Measurements from ENCODE around the gene CPNE2. TPM values are rescaled to one million over a fixed set of nuclear protein-coding genes. Genes with fewer than 3 reads are reported as not detected.

The CPNE2 gene
- polyA plus RNA-seq, 4 donors, result 3.1 to 22.9 (median 11.5) TPM

GRCh38 chr16:57175896-57176295, 83.5 kb downstream of the CPNE2 start:
- WGBS, 3 donors, result 84 to 89% (median 86%) methylated on average over 5 of the region's 5 CpGs
- no peaks in the 10 kb centered on the region for H3K27me3 ChIP-seq (ENCODE audit: control insufficient read depth in 3 of 3, insufficient read depth in 3 of 3, low read length in 3 of 3)
- H3K4me1 ChIP-seq (ENCODE audit: control insufficient read depth in 3 of 3, insufficient read depth in 2 of 3, low read depth in 1 of 3, low read length in 2 of 3), result peaks cover 0 to 4% (median 0%) of the 10 kb centered on the region in 3 donors
- H3K4me3 ChIP-seq (ENCODE audit: low read depth in 1 of 3, low read length in 3 of 3), result no peak overlapping the region
- H3K27ac ChIP-seq (ENCODE audit: low read depth in 1 of 3, low read length in 2 of 3), result no peak overlapping the region
- DNase-seq (no peak), FAIRE-seq (no peak)
- H3K36me3 ChIP-seq (ENCODE audit: control insufficient read depth in 3 of 3, insufficient read depth in 2 of 3, low read depth in 1 of 3, low read length in 3 of 3), result peaks cover 0 to 19% (median 8%) of the 10 kb centered on the region in 3 donors
- no peaks in the 10 kb centered on the region for H3K9me3 ChIP-seq (ENCODE audit: control insufficient read depth in 2 of 2, insufficient read depth in 1 of 2, low read depth in 1 of 2, low read length in 1 of 2)

GRCh38 chr16:57178196-57178595, 85.8 kb downstream of the CPNE2 start:
- H3K4me3 ChIP-seq (ENCODE audit: low read depth in 1 of 3, low read length in 3 of 3), result no peak overlapping the region
- DNase-seq (no peak), FAIRE-seq (no peak)
- peaks cover 0 to 12% (median 0%) of the 10 kb centered on the region in 3 donors for H3K36me3 ChIP-seq (ENCODE audit: control insufficient read depth in 3 of 3, insufficient read depth in 2 of 3, low read depth in 1 of 3, low read length in 3 of 3)
- no peaks in the 10 kb centered on the region for H3K27me3 ChIP-seq (ENCODE audit: control insufficient read depth in 3 of 3, insufficient read depth in 3 of 3, low read length in 3 of 3)
- H3K27ac ChIP-seq (ENCODE audit: low read depth in 1 of 3, low read length in 2 of 3), result no peak overlapping the region
- WGBS, 3 donors, result 68 to 78% (median 73%) methylated on average over 3 of the region's 3 CpGs
- H3K9me3 ChIP-seq (ENCODE audit: control insufficient read depth in 2 of 2, insufficient read depth in 1 of 2, low read depth in 1 of 2, low read length in 1 of 2), result no peaks in the 10 kb centered on the region
- no peaks in the 10 kb centered on the region for H3K4me1 ChIP-seq (ENCODE audit: control insufficient read depth in 3 of 3, insufficient read depth in 2 of 3, low read depth in 1 of 3, low read length in 2 of 3)

GRCh38 chr16:57178793-57179212, 86.4 kb downstream of the CPNE2 start:
- WGBS, 3 donors, result 62 to 73% (median 67%) methylated on average over 4 of the region's 4 CpGs
- no peak overlapping the region for H3K27ac ChIP-seq (ENCODE audit: low read depth in 1 of 3, low read length in 2 of 3)

GRCh38 chr16:57179215-57179828, 86.9 kb downstream of the CPNE2 start:
- Histone ChIP-seq H3K36me3 (ENCODE audit: control insufficient read depth in 3 of 3, insufficient read depth in 2 of 3, low read depth in 1 of 3, low read length in 3 of 3) (peaks cover 0 to 12% (median 0%) of the 10 kb centered on the region in 3 donors), H3K4me1 (ENCODE audit: control insufficient read depth in 3 of 3, insufficient read depth in 2 of 3, low read depth in 1 of 3, low read length in 2 of 3) (no peaks in the 10 kb centered on the region), H3K9me3 (ENCODE audit: control insufficient read depth in 2 of 2, insufficient read depth in 1 of 2, low read depth in 1 of 2, low read length in 1 of 2) (no peaks in the 10 kb centered on the region), H3K27ac (ENCODE audit: low read depth in 1 of 3, low read length in 2 of 3) (no peak overlapping the region), H3K4me3 (ENCODE audit: low read depth in 1 of 3, low read length in 3 of 3) (no peak overlapping the region), H3K27me3 (ENCODE audit: control insufficient read depth in 3 of 3, insufficient read depth in 3 of 3, low read length in 3 of 3) (no peaks in the 10 kb centered on the region)
- DNase-seq (no peak), FAIRE-seq (no peak)
- 64 to 90% (median 68%) methylated on average over 3 of the region's 3 CpGs for WGBS, 3 donors

More at GRCh38 chr16:57178793-57179212, 86.4 kb downstream of the CPNE2 start:
- Histone ChIP-seq H3K4me1 (ENCODE audit: control insufficient read depth in 3 of 3, insufficient read depth in 2 of 3, low read depth in 1 of 3, low read length in 2 of 3) (no peaks in the 10 kb centered on the region), H3K4me3 (ENCODE audit: low read depth in 1 of 3, low read length in 3 of 3) (no peak overlapping the region), H3K27me3 (ENCODE audit: control insufficient read depth in 3 of 3, insufficient read depth in 3 of 3, low read length in 3 of 3) (no peaks in the 10 kb centered on the region), H3K9me3 (ENCODE audit: control insufficient read depth in 2 of 2, insufficient read depth in 1 of 2, low read depth in 1 of 2, low read length in 1 of 2) (no peaks in the 10 kb centered on the region), H3K36me3 (ENCODE audit: control insufficient read depth in 3 of 3, insufficient read depth in 2 of 3, low read depth in 1 of 3, low read length in 3 of 3) (peaks cover 0 to 12% (median 0%) of the 10 kb centered on the region in 3 donors)
- FAIRE-seq, result no peak
- no peak for DNase-seq

- Histone ChIP-seq H3K27me3 (ENCODE audit: control insufficient read depth in 3 of 3, insufficient read depth in 3 of 3, low read length in 3 of 3) (no peaks in the 10 kb centered on the region), H3K36me3 (ENCODE audit: control insufficient read depth in 3 of 3, insufficient read depth in 2 of 3, low read depth in 1 of 3, low read length in 3 of 3) (peaks cover 0 to 4% (median 0%) of the 10 kb centered on the region in 3 donors), H3K4me3 (ENCODE audit: low read depth in 1 of 3, low read length in 3 of 3) (no peak overlapping the region), H3K27ac (ENCODE audit: low read depth in 1 of 3, low read length in 2 of 3) (no peak overlapping the region), H3K9me3 (ENCODE audit: control insufficient read depth in 2 of 2, insufficient read depth in 1 of 2, low read depth in 1 of 2, low read length in 1 of 2) (no peaks in the 10 kb centered on the region), H3K4me1 (ENCODE audit: control insufficient read depth in 3 of 3, insufficient read depth in 2 of 3, low read depth in 1 of 3, low read length in 2 of 3) (peaks cover 0 to 4% (median 0%) of the 10 kb centered on the region in 3 donors)
- DNase-seq, result no peak
- FAIRE-seq, result no peak
- WGBS, 3 donors, result 96 to 99% (median 98%) methylated on average over 4 of the region's 4 CpGs
These were observed 91.7 kb downstream of the CPNE2 start for GRCh38 chr16:57184113-57184512.

GRCh38 chr16:57184887-57185445, 92.6 kb downstream of the CPNE2 start:
- H3K27me3 ChIP-seq (ENCODE audit: control insufficient read depth in 3 of 3, insufficient read depth in 3 of 3, low read length in 3 of 3), result no peaks in the 10 kb centered on the region
- peaks cover 0 to 4% (median 0%) of the 10 kb centered on the region in 3 donors for H3K4me1 ChIP-seq (ENCODE audit: control insufficient read depth in 3 of 3, insufficient read depth in 2 of 3, low read depth in 1 of 3, low read length in 2 of 3)
- H3K27ac ChIP-seq (ENCODE audit: low read depth in 1 of 3, low read length in 2 of 3), result peak overlapping the region in 2 of 3 donors; percentile 89 to 98
- peak in 1 of 2 donors; percentile 9 for DNase-seq
- H3K9me3 ChIP-seq (ENCODE audit: control insufficient read depth in 2 of 2, insufficient read depth in 1 of 2, low read depth in 1 of 2, low read length in 1 of 2), result no peaks in the 10 kb centered on the region
- H3K4me3 ChIP-seq (ENCODE audit: low read depth in 1 of 3, low read length in 3 of 3), result peak overlapping the region; percentile 71 to 91 (median 91)
- peaks cover 0 to 10% (median 0%) of the 10 kb centered on the region in 3 donors for H3K36me3 ChIP-seq (ENCODE audit: control insufficient read depth in 3 of 3, insufficient read depth in 2 of 3, low read depth in 1 of 3, low read length in 3 of 3)
- WGBS, 3 donors, result 10 to 23% (median 15%) methylated on average over 15 of the region's 15 CpGs
- FAIRE-seq, result no peak

- Histone ChIP-seq H3K4me3 (ENCODE audit: low read depth in 1 of 3, low read length in 3 of 3) (peak overlapping the region; percentile 71 to 91 (median 91)), H3K36me3 (ENCODE audit: control insufficient read depth in 3 of 3, insufficient read depth in 2 of 3, low read depth in 1 of 3, low read length in 3 of 3) (peaks cover 0 to 12% (median 0%) of the 10 kb centered on the region in 3 donors), H3K9me3 (ENCODE audit: control insufficient read depth in 2 of 2, insufficient read depth in 1 of 2, low read depth in 1 of 2, low read length in 1 of 2) (no peaks in the 10 kb centered on the region), H3K27ac (ENCODE audit: low read depth in 1 of 3, low read length in 2 of 3) (peak overlapping the region; percentile 65 to 98 (median 89)), H3K27me3 (ENCODE audit: control insufficient read depth in 3 of 3, insufficient read depth in 3 of 3, low read length in 3 of 3) (no peaks in the 10 kb centered on the region), H3K4me1 (ENCODE audit: control insufficient read depth in 3 of 3, insufficient read depth in 2 of 3, low read depth in 1 of 3, low read length in 2 of 3) (peaks cover 0 to 4% (median 0%) of the 10 kb centered on the region in 3 donors)
- no peak for FAIRE-seq
- DNase-seq, result peak in 1 of 2 donors; percentile 37
- WGBS, 3 donors, result 0% methylated on average over 37 of the region's 37 CpGs
These were observed 93.1 kb downstream of the CPNE2 start for GRCh38 chr16:57185446-57185944.

- H3K9me3 ChIP-seq (ENCODE audit: control insufficient read depth in 2 of 2, insufficient read depth in 1 of 2, low read depth in 1 of 2, low read length in 1 of 2), result no peaks in the 10 kb centered on the region
- peak within 1 kb of the TSS; percentile 72 to 100 (median 91) for H3K4me3 ChIP-seq (ENCODE audit: low read depth in 1 of 3, low read length in 3 of 3)
- peak; percentile 100 for DNase-seq
- WGBS, 3 donors, result 0 to 1% (median 1%) methylated on average over 57 to 64 of the region's 64 CpGs
- peak; percentile 85 for FAIRE-seq
- peak within 1 kb of the TSS; percentile 65 to 98 (median 95) for H3K27ac ChIP-seq (ENCODE audit: low read depth in 1 of 3, low read length in 2 of 3)
- peaks cover 0 to 8% (median 0%) of the 10 kb centered on the region in 3 donors for H3K4me1 ChIP-seq (ENCODE audit: control insufficient read depth in 3 of 3, insufficient read depth in 2 of 3, low read depth in 1 of 3, low read length in 2 of 3)
- H3K36me3 ChIP-seq (ENCODE audit: control insufficient read depth in 3 of 3, insufficient read depth in 2 of 3, low read depth in 1 of 3, low read length in 3 of 3), result peaks cover 0 to 8% (median 0%) of the 10 kb centered on the region in 3 donors
- H3K27me3 ChIP-seq (ENCODE audit: control insufficient read depth in 3 of 3, insufficient read depth in 3 of 3, low read length in 3 of 3), result no peaks in the 10 kb centered on the region
These were observed 93.8 kb downstream of the CPNE2 start, which contains the start of the genes PSME3IP1 and RSPRY1 for GRCh38 chr16:57185945-57186871. Gene PSME3IP1, minus strand, starts transcription at chr16:57186039. Its CDS starts 12,185 bp downstream, at chr16:57173854. Gene RSPRY1, plus strand, starts transcription at chr16:57186329. Its CDS starts 18,330 bp downstream, at chr16:57204659.
